ENCODE results near the gene AQR.
A peak's percentile ranks its signal among the peaks of the same experiment; 100 is the strongest.

DNA sequence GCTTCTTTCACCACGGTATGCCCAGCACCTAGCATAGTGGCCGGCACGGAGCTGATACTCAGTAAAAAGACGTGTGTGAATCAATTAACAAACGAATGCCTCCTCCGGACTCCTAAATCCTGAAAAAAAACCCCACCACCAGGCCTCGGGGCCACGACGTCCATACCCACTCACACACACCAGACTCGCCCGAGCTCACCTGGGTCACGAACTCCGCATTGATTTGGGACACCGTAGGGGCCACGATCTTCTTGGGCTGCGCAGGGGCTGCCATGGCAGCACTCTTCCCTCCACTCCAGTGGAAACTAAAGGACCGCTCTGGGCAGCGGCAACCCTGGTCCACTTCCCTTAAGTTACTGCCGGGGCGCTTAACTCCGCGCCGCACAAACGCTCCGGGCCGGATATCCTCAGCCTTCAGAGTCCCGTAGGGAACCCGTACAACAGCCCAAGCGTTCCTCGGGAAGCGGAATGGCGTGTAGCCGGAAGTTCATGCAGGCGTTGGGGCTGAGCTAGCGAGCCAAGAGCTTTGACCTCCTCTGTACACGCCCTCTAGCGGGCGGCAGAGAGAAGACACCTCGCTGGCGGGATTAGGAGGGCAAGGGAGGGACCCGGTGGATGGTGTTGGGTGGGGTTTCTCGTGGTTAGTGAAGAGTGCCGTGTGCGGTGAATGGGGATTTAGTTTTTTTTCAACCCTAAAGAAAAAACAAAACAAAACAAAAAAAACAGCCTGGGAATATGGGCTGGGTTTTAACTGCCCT lies at the start of gene AQR:
- TF ChIP-seq CTCF (IDR thresholded peaks at IDR 0.05) (peak; percentile 93), POLR2AphosphoS5 (IDR thresholded peaks at IDR 0.05; ENCODE audit: low read depth, low read length) (peak; percentile 97), REST (IDR thresholded peaks at IDR 0.05; ENCODE audit: insufficient read depth in 1 of 2, low read depth in 2 of 2, low read length in 1 of 2) (no peak)
